NT2/D1 (cell line): Measurements from ENCODE around the gene SLC6A16.

Source experiments
- SUZ12 ChIP-seq: IDR thresholded peaks from 2 replicates; pipeline ENCODE4 v1.6.1; 2011; ENCODE audit not compliant: insufficient read length, insufficient read depth; ENCODE audit errors: extremely low read depth
- YY1 ChIP-seq: IDR thresholded peaks from 2 replicates; pipeline ENCODE4 v1.6.1; 2011; ENCODE audit not compliant: insufficient read length, insufficient read depth
- ZNF274 ChIP-seq: IDR thresholded peaks from 2 replicates; pipeline ENCODE4 v1.6.1; 2011; ENCODE audit warnings: mild to moderate bottlenecking, low read depth, low read length

DNA sequence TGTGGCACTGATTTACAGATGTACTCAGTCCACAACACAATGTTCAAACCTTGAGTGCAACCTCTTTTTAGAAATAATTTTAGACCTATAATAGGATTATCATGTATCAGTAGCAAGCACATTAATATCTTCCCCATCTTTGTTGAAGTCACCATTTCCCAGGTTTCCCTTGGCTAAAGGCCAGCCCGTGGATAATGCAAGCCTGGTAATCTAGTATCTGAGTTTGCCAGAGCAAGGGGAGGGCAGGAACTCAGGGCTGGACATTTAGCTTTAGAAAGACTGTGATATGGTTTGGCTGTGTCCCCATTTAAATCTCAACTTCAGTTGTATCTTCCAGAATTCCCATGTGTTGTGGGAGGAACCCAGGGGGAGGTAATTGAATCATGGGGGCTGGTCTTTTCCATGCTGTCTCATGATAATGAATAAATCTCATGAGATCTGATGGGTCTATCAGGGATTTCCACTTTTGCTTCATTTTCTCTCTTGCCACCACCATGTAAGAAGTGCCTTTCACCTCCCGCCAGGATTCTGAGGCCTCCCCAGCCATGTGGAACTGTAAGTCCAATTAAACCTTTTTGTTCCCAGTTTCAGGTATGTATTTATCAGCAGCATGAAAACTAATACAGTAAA, 37.7 kb downstream of the SLC6A16 start:
- no peak for TF ChIP-seq YY1
- no peak for TF ChIP-seq ZNF274
- no peak for TF ChIP-seq SUZ12
